HEK293T (cell line): ENCODE data around the gene SPATA31D4.

Experiments
- ARNT ChIP-seq: fragments of 450-650 bp; IDR thresholded peaks from 2 replicates; pipeline ENCODE4 v1.6.1; 2017; ENCODE audit warnings: mild to moderate bottlenecking
- FOXA1 ChIP-seq: fragments of 450-650 bp; IDR thresholded peaks from 2 replicates; pipeline ENCODE4 v1.6.1; 2016; ENCODE audit warnings: mild to moderate bottlenecking
- L3MBTL2 ChIP-seq: fragments of 450-650 bp; conservative IDR thresholded peaks from 2 replicates; pipeline ENCODE4 v1.6.1; 2016; ENCODE audit warnings: mild to moderate bottlenecking
- LEF1 ChIP-seq: fragments of 450-650 bp; IDR thresholded peaks from 2 replicates; pipeline ENCODE4 v1.6.1; 2017; ENCODE audit warnings: mild to moderate bottlenecking, borderline replicate concordance
- SP1 ChIP-seq: fragments of 450-650 bp; IDR thresholded peaks from 2 replicates; pipeline ENCODE4 v1.6.1; 2017
- SUZ12 ChIP-seq: fragments of 450-650 bp; IDR thresholded peaks from 2 replicates; pipeline ENCODE4 v1.6.1; 2016; ENCODE audit warnings: mild to moderate bottlenecking
- TARDBP ChIP-seq: fragments of 450-650 bp; IDR thresholded peaks from 2 replicates; pipeline ENCODE4 v1.6.1; 2016

- TF ChIP-seq ARNT (no peak), L3MBTL2 (no peak), SUZ12 (no peak), TARDBP (no peak), LEF1 (no peak), FOXA1 (no peak), SP1 (no peak)
Observed at GRCh38 chr9:81902626-81903025, 25.6 kb upstream of the SPATA31D4 start.
